GM18519 (cell line): ENCODE data around the gene BACH2.

Experiments
- ATAC-seq: cut with Tn5 transposase; IDR thresholded peaks from one replicate; pipeline ENCODE4 v1.9.1; 2021; ENCODE audit warnings: mild to moderate bottlenecking, moderate library complexity; ENCODE audit not compliant: unreplicated experiment, low FRiP score

BACH2 gene

DNA sequence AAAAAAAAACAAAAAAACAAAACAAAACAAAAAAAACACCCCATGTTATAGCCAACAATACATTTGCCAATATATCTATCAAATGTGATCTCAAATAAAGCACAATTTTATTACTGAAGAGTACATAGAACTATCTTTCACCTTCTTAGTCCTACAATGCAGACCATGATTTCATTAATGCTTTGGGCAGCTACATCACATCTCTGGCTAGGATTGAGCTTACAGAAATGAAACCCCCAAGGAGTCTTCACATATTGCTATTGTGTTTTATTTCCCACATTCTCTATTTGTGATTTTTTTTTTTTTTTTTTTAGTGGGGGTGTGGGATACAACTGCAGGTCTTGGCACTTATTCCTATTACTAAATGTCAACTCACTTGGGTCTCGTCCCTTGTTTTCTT lies 189.3 kb downstream of the BACH2 start:
- ATAC-seq: no peak

DNA sequence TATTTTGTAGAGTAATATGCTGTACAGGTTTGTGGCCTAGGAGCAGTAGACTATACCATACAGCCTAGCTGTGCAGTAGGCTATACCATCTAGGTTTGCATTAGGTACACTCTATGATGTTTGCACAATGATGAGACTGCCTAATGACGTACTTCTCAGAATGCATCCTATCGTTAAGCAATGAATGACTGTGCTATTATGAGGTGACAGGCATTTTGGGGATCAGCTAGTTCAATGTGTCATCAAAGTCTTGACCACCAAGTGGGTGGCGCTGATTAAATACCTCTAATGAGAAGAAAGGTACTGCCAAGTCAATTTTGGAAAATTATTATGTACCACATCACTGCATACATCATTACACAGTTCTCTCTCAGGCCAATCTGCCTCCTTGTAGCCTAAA lies 190.2 kb downstream of the BACH2 start:
- ATAC-seq: no peak

DNA sequence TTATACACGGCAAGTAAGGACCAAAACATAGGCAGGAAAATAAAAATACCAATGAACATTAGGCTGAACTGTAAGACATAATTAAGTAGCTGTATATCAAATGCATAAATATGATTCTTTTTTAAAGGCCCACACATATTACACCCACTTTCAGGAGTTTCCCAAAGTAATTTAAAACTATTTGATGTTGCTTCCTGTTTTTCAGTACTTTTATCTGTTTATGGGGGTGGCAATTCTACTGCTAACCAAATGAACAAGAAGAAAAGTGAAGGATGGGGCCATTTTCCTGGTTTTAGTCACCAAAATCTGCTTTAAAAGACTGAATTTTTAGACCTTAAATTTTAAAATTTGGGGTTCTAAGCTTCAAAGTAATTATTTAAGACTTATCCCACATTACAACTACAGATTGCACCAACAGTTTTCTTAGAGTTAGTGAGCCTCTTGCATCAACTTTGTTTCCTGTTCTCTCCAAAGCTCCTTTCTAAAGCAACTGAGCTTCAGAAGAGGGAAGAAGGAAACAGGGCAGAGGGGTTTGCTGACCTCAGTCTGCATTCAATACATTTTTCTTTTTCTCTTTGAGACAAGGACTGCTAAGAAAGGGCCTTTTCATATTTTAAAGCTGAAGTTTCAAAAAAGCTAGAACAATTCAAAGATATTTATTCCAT lies 191.0 kb downstream of the BACH2 start:
- no peak for ATAC-seq

DNA sequence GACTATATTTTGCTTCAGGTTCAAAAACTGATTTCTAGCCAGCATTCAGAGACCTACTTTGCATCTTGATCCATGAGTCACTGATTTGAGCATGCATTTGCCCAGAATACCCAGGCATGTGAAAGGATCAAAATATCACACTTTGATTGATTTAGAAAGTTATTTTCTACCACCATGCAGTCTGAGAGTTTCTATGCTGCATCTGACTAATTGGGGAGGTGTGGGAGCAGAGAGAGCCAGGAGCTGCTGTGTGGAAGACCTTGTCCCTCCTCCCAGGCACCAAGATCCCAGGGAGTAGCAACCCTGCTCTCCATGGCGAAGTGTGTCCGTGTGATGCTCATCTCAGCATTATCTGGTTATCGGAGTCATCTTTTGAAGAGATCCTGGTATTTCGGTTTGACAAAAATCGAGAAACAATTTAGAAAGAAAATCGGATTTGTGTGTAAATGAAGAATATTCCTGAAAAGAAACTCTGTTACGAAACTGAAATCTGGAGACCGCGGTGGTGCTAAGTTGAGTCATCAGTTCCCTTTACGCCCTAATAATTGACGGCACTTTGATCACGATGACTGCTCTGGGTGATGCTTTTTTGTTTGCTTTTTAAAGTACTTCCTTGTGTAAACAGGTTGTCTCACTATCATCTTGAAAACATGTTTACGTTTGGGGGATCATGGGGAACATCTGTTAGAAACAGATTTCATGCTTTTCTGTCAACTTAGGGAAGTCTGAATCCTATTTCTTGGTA lies 193.4 kb downstream of the BACH2 start:
- peak; percentile 79 for ATAC-seq

DNA sequence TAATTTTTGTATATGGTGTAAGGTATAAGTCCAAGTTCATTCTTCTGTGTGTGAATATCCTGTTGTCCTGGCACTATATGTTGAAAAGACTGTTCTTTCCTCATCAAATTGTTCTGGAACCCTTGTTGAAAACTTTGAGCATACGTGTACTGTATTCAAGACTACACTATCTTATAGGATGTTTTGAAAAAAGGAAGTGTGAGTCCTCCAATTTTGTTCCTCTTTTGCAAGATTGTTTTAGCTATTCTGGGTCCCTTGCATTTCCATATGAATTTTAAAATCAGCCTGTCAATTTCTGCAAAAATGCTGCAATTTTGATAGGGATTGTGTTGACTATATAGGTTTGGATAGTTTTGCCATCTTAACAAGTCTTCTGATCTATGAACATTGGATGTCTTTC lies 195.2 kb downstream of the BACH2 start:
- no peak for ATAC-seq

DNA sequence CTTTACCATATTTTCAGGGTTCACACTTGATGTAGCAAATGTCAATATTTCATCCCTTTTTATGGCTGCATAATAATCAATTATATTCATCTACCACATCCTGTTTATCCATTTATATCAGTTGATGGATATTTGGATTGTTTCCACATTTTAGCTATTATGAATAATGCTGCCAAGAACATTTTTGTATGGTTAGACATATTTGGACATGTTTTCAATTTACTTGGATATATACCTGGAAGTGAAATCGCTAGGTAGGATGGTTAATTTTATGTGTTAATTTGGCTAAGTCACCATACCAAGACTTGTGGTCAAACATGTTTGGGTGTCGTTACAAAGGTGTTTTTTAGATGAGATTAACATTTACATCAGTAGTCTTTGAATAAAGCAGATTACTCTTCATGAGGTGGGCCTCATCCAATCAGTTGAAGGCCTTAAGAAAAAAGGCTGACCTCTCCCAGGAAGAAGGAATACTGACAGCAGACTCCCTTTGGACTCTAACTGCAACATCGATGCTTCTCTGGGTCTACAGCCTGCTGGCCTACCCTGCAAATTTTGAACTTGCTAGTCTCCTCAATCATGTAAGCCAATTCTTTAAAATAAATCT lies 196.5 kb downstream of the BACH2 start:
- ATAC-seq: no peak

DNA sequence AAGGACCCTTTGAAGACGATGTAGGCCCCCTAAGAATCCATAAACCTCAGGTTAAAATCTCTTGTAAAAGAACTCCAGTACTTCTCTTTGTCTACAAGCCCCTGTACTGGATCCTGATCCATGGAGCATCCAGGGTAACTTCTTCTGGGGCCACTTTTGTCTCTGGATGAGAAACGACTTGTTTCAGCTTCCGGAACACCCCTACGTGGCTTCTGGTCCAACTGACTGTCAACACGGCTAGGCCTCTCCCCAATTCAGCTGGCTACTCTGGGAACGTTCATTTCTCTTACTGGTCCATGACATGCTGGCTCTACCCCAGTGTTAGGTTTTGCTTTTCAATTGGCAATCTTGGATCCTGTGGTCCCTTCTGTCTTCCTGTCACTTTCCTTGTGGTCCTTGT lies 198.0 kb downstream of the BACH2 start:
- ATAC-seq: no peak

DNA sequence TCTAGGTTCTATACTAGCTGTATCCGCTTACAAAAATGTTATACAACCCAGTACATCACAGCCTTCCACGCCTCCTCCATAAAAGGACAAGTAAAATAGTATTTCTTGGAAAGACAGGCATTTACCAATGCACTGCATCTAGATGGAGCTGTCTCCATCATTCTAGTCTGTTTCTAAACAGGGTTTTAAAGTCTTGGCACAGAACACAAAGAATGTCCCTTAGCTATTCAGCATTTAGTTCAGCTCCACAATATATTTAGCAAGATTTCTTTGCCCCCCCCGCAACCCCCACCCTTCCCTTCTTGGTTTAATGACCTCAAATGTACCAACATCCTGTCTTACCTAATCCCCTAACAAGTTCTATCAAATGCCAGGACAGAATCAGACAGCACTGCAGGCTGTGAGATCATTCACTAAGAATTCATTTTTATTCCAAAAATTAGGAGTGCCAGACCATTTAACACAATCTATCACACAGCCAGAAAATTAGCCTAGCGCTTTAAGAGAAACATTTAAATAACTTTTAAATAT lies 198.6 kb downstream of the BACH2 start:
- ATAC-seq: no peak

DNA sequence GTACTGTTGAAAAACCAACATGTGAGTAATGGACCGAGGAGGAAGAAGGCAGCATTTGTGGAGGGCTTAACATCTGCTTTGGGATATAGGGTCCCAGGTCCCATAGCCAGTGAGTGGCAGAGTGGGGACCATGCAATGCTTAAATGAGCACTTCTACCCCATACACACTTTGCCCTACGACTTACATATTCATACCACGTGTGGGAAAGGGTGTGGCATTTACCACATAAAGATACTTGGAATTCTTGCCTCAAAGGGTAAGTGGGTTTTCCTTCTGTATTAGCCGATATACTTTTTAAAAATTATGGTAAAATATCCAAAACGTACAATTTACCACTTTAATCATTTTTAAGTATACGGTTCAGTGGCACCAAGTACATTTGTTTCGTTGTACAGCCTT lies 199.3 kb downstream of the BACH2 start:
- ATAC-seq: no peak

DNA sequence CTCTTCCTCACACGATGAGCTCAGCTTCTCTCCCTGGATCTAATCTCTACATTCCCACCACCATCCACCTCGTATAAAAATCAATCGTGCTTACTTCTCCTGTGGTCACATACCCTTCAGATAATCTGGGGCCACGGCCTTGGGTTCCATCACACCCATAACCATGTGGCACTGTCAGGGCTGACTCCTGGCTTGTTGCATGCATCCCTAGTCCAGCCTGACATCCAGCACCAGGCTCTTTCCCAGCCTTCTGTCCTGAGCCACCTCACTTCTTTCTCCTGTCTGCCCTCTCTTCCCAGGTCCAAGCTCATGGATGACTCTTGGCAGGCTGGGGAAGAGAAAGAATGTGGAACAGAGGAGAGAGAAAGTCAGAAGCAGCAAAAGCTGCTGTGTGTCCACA lies 199.8 kb downstream of the BACH2 start:
- ATAC-seq: no peak

DNA sequence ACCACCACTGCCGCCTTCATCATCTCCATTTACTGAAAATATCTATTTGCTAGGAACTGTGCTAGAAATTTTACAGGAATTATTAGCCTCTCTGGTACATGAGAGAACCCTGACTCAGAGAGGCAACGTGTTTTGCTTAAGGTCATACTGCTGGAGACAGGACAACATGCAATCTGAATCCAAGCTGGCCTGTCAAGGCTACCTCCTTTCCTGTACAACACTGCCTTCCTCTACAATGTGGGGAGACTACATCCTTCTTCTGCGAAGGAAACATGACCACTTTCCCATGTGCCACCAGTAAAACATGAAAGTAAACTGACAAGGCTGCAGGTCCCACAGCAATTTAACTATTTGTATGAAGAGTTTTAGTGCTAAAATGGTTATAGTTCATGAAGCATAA lies 200.9 kb downstream of the BACH2 start:
- ATAC-seq: no peak

DNA sequence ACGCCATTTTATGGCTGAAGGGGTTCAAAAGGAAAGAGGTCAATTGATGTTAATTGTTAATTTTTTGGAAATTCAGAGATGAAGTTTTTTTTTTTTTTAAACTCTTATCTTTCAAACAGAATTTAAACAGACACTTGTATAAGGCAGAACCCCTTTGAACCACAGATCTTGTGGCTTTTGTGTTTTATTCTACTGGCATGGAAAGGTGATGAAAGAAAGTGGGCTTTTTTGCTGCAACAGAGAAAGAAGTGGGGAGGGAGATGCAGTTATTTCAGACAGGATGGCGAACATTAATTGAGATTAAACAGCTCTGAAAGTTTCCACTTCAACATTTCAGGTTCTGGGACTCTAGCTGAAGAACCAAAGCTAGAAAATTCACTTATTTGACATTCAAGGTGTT lies 201.5 kb downstream of the BACH2 start:
- no peak for ATAC-seq

DNA sequence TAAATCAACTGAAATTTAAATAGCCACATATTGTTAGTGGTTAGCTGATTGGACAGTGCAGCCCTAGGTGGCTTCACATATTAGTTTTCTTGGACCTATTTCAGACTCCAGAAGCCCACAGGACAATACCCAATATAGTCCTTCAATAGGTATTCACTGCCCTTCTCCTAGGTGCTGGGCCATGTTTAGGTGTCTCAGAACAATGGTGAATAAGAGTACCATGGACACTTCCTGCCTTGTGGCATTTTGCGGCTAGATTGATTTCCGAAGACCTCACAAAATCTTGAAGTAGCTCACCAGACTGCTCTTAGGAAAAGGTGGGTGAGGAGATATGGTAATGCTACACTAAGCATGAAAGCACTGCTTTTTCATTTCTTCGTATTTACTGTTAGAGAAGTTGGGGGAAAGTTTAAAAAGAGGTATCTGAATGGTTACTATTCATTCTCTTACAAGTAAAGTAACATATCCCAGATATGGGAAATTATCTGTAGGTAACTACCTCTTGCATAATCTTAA lies 203.0 kb downstream of the BACH2 start:
- no peak for ATAC-seq

DNA sequence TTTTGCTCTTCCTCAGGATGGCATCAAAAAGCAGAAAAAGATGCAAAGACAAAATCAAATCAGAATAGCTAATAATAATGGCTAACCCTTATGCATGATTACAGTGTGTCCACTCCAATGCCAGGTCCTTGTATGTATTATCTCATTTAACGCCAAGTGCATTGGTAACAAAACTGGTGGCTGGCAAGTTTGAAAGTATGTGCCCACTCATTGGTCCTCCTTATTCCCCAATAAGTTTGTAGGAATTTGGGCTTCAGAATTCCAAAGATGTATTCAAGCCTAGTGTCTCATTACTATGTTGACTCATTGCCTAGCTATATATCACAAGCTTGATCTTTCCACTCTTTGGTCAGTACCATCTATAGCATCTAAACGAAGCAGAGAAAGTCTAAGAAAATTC lies 205.8 kb downstream of the BACH2 start:
- ATAC-seq: no peak

DNA sequence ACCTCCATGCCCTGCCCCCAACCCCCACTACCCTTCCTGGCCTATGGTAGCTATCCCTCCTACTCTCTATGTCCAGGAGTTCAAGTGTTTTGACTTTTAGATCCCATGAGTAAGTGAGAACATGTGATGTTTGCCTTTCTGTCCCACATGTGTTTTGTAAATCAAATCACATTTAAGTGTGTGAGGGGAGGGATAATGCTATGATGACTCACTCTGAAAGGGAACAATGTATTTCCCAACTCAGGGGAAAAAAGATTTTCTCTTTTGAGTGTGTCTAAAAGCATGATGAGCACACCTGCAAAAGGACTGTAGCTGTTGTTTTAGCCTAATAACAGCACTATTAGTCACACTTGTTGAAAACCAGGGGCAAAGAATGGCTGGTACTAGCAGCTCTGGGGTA lies 208.6 kb downstream of the BACH2 start:
- ATAC-seq: no peak

DNA sequence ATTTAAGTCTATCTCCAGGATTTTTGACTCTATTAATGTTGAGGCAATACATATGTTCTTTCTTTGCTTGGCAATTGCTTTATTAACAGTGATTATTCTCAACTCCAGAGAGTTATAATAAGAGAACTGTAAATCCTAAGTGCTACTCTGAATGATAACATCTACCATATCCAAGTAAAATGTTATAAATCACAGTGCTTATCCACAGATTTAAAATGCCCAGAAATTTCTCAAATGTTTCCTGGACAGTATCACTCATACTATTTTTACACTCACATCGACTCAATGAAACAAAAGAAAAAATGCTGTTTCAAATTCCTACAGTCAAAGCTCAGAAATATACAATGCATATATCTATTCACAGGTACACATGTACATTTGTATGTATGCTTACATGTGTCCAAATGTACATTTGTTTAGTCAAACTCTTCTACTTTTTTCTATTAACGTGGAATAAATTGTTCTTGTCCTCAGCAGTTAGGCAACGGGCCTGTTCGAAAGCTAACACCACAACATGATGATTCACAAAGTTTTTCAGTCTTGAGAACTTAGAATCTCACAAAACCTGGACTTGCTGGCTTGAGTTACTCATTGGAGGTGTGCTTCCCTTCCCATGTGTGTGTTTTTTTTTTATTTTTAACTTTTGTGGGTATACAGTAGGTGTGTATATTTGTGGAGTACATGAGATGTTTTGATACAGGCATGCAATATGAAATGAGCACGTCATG lies 209.4 kb downstream of the BACH2 start:
- no peak for ATAC-seq

DNA sequence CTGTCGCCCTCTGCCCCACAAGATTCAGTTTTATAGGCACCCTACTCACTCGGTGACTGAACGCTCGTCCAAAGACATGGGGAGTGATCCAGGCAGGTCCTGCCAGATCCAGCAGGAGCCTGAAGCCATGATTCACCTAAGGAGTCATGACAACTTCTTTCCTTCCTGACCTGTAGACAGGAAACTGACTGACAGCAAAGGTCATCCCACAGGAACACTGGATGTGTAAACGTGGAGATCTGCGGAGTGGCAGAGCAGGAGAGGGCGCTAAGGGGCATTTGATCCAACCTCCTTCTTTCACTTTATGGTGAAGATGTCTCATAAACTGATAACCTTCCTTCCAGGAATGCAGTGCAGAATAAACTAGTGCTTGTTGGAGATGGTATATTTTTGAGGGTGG lies 210.1 kb downstream of the BACH2 start:
- ATAC-seq: no peak

DNA sequence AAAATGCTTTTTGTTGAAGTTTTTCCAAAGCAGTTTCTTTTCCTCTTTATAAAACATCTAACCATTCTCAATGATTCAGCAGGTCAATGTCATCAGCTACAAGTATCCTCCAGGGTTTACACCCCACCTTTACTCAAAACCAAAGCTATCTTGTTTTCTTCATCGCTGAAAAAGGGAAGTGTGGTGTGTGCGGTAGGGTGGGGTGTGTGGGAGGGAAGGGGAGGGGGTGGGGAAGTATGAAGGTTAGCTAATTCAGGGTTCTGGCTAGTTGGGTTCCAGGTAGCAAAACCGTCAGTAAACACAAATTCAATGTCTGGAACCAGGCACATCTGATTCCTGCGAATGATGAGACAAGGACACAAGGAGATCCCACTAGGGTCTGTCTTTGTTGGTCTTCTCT lies 212.8 kb downstream of the BACH2 start:
- ATAC-seq: peak; percentile 63

DNA sequence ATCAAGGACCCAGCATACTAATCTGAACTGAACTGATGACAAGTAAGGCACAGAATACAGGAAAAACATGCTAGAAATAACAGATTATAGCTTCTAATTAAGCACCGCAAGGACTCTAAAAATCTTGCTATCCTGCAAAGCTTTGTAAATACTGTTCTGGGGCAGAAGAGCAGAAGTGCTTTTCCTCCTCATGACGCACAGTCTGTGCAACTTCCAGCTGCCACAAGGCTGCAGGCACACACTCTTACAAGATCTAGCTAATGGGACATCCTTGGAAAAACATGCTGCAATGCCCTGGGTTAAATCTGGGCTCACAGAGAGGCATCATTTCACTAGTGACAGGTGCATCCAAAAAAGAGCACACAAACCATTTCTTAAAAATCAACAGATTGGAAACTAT lies 213.8 kb downstream of the BACH2 start:
- ATAC-seq: no peak

DNA sequence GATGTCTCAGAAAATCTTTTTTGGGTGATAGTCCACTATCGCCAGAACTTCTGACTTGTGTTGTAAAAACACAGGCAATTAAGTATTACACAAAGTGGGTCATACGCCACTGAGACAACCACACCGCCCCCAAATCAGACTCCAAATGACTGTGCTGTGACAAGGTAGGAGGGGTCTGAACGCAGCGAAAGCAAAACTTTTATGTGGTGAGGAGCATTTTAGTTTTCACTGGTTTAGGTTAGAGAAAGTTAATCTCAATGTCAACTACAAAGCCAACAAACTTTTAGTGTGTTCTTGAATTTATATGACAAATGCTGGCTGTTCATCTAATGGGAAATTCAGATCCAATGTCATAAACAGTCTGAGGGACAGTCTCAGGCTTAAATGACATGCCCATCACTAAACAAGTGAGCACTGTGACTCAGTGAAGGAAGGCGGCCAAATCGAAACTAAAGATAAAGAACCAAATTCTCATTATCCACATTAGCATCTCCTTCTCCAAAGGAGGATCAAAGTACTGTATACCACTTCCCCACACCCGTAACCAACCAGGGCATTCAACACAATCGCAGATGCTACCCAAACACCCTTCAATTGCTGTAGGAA lies 215.7 kb downstream of the BACH2 start:
- ATAC-seq: peak; percentile 67
